ENCODE results near the gene CD44.

The CD44 gene

GRCh38 chr11:35241083-35241482 lies 102.1 kb downstream of the CD44 start:
- no peak for DNase-seq

GRCh38 chr11:35241531-35241930 lies 102.6 kb downstream of the CD44 start:
- peak in 1 of 5 donors; percentile 8 for DNase-seq

- DNase-seq = no peak
Observed at GRCh38 chr11:35242412-35243242, 103.7 kb downstream of the CD44 start.

- DNase-seq = no peak
Observed at GRCh38 chr11:35243774-35244173, 104.8 kb downstream of the CD44 start.

GRCh38 chr11:35245056-35245455 lies 106.1 kb downstream of the CD44 start:
- DNase-seq = no peak

GRCh38 chr11:35245786-35246185 lies 106.8 kb downstream of the CD44 start:
- no peak for DNase-seq

- no peak for DNase-seq
Observed at GRCh38 chr11:35246745-35247144, 107.8 kb downstream of the CD44 start.

GRCh38 chr11:35247428-35247827 lies 108.5 kb downstream of the CD44 start:
- peak; percentile 40 to 77 (median 64) for DNase-seq

- peak in 4 of 5 donors; percentile 8 to 49 (median 15) for DNase-seq
Observed at GRCh38 chr11:35247863-35248262, 108.9 kb downstream of the CD44 start.

GRCh38 chr11:35248558-35249323 lies 109.8 kb downstream of the CD44 start:
- DNase-seq = no peak

- DNase-seq = no peak
Observed at GRCh38 chr11:35250192-35250591, 111.2 kb downstream of the CD44 start.

- no peak for DNase-seq
Observed at GRCh38 chr11:35250621-35251020, 111.7 kb downstream of the CD44 start.

- DNase-seq = no peak
Observed at GRCh38 chr11:35253237-35253636, 114.3 kb downstream of the CD44 start.

GRCh38 chr11:35255514-35255913 lies 116.5 kb downstream of the CD44 start:
- DNase-seq = no peak

GRCh38 chr11:35256296-35256695 lies 117.3 kb downstream of the CD44 start:
- DNase-seq = no peak

- DNase-seq = peak in 1 of 5 donors; percentile 60
Observed at GRCh38 chr11:35257281-35257680, 118.3 kb downstream of the CD44 start.

GRCh38 chr11:35259529-35259928 lies 120.6 kb downstream of the CD44 start:
- no peak for DNase-seq

GRCh38 chr11:35260342-35260985 lies 121.5 kb downstream of the CD44 start:
- no peak for DNase-seq

GRCh38 chr11:35261197-35261596 lies 122.2 kb downstream of the CD44 start:
- DNase-seq = no peak

GRCh38 chr11:35262056-35262455 lies 123.1 kb downstream of the CD44 start:
- DNase-seq = no peak

- no peak for DNase-seq
Observed at GRCh38 chr11:35262735-35263134, 123.8 kb downstream of the CD44 start.

GRCh38 chr11:35265755-35266454 lies 126.9 kb downstream of the CD44 start:
- no peak for DNase-seq

- DNase-seq = no peak
Observed at GRCh38 chr11:35267504-35267903, 128.5 kb downstream of the CD44 start.

Data from T-helper 1 cell (primary cell).